Astrocyte of the cerebellum (primary cell): ENCODE measurements around the gene CD22.

ENCODE experiments used
- DNase-seq: peaks from one replicate; pipeline ENCODE4 v3.0.0-alpha.2; 2011; ENCODE audit warnings: low read depth
- H3K4me3 ChIP-seq: 2 replicates; pipeline ENCODE4 v1.5.1; 2011; ENCODE audit warnings: mild to moderate bottlenecking, low read depth, low read length, moderate library complexity
- in situ Hi-C: cut with HindIII; loops from 2 replicates; pipeline ENCODE4 v1.10.0; 2017; ENCODE audit warnings: low sequenced_read_pairs
- TF ChIP-seq, protein P1 (sequence below): IDR thresholded peaks from 2 replicates; pipeline ENCODE4 v1.5.1; 2012; ENCODE audit warnings: low read length, low read depth, moderate library complexity, mild to moderate bottlenecking; ENCODE audit errors: missing control alignments

The CD22 gene

DNA sequence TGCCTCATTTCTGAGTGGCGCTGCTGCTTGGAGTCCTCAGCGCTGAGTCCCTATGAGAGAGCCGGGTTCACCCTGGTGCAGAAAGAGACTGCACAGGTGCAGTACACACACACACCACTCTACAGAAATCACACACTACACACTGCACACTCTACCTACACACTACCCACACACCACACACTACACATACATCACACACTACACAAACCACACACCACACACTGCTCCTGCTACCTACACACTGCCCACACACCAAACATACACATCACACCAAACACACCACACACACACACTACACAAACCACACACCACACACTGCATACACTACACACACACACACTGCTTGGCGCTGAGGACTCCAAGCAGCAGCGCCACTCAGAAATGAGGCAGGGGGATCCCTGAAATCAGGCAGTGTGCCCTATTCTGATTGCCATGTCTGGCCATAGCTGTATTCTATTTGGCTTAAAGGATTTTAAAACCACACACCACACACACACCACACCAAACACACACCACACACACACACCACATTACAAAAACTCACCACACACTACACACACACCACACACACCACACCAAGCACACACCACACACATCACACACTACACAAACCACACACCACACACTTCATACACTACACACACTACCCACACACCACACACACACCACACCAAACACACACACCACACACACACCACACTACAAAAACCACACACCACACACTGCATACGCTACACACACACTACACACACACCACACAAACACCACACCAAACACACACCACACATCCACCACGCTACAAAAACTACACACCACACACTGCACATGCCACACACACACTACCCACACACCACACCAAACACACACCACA, 32.1 kb upstream of the CD22 start:
- no peak overlapping the region for H3K4me3 ChIP-seq
- in situ Hi-C loops, result no loop called here
- TF ChIP-seq, protein P1, sequence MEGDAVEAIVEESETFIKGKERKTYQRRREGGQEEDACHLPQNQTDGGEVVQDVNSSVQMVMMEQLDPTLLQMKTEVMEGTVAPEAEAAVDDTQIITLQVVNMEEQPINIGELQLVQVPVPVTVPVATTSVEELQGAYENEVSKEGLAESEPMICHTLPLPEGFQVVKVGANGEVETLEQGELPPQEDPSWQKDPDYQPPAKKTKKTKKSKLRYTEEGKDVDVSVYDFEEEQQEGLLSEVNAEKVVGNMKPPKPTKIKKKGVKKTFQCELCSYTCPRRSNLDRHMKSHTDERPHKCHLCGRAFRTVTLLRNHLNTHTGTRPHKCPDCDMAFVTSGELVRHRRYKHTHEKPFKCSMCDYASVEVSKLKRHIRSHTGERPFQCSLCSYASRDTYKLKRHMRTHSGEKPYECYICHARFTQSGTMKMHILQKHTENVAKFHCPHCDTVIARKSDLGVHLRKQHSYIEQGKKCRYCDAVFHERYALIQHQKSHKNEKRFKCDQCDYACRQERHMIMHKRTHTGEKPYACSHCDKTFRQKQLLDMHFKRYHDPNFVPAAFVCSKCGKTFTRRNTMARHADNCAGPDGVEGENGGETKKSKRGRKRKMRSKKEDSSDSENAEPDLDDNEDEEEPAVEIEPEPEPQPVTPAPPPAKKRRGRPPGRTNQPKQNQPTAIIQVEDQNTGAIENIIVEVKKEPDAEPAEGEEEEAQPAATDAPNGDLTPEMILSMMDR, result no peak
- no peak for DNase-seq

DNA sequence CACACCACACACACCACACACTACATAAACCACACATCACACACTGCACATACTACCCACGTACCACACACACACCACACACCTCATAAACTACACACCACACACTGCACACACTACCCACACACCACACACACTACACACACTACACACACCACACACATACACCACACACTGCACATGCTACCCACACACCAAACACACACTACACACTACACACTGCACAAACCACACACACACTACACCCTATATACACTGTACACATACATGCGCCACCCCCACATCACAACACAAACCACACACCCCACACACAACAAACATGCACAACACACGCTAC, 31.5 kb upstream of the CD22 start:
- DNase-seq, result no peak
- no peak overlapping the region for H3K4me3 ChIP-seq
- TF ChIP-seq, protein P1, result no peak
- in situ Hi-C loops, result no loop called here

DNA sequence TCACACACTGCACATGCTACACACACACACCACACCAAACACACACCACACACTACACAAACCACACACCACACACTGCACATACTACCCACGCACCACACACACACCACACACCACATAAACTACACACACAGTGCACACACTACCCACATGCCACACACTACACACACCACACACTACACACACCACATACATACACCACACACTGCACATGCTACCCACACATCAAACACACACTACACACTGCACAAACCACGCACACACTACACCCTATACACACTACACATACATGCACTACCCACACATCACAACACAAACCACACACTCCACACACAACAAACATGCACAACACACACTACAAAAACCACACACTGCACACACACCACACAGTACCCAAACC, 31.1 kb upstream of the CD22 start:
- H3K4me3 ChIP-seq, result no peak overlapping the region
- DNase-seq, result no peak
- in situ Hi-C loops, result no loop called here
- TF ChIP-seq, protein P1, result no peak

DNA sequence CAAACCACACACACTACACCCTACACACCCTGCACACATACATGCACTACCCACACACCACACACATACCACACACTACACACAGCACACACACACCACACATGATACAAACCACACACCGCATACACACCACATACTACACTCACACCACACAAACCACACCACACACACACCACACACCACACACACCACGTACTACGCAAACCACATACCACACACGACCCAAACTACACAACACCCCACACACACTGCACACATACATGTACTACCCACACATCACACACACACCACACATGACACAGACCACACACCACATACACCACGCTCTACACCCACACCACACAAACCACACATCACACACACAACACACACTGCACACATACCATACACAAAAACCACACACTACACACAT, 30.4 kb upstream of the CD22 start:
- in situ Hi-C loops, result no loop called here
- TF ChIP-seq, protein P1, result no peak
- no peak overlapping the region for H3K4me3 ChIP-seq
- DNase-seq, result no peak

DNA sequence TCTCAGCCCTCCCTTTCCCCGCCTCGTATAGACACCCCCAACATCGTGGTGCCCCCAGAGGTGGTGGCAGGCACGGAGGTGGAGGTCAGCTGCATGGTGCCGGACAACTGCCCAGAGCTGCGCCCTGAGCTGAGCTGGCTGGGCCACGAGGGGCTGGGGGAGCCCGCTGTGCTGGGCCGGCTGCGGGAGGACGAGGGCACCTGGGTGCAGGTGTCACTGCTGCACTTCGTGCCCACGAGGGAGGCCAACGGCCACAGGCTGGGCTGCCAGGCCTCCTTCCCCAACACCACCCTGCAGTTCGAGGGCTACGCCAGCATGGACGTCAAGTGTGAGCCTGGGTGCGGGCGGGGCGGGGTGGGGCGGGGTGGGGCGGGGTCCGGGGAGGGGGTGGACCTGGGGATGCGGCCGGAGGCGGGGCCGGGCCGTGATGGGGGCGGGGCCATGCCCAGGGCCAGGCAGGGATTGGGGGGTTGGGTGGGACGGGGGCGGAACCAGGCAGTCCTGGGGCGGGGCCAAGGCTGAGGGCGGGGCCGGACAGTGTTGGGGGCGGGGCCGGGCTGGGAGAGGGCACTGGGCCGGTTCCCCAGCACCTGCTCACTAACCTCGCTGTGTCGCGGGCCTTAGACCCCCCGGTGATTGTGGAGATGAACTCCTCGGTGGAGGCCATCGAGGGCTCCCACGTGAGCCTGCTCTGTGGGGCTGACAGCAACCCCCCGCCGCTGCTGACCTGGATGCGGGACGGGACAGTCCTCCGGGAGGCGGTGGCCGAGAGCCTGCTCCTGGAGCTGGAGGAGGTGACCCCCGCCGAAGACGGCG, 29.3 kb upstream of the CD22 start:
- no peak for DNase-seq
- TF ChIP-seq, protein P1, result no peak
- H3K4me3 ChIP-seq, result no peak overlapping the region
- in situ Hi-C loops, result no loop called here

DNA sequence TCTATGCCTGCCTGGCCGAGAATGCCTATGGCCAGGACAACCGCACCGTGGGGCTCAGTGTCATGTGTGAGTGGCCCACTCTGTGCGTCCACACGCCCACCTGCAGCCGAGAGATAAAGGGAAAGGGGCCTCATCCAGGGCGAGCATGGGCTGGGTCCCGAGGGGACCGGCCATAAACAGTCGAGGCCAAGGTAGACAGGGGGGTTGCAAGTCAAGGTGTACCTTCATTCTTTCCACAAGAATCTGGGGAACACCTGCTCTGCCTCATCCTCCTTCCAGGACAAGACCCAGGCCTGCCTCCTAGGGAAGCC, 28.7 kb upstream of the CD22 start:
- in situ Hi-C loops, result no loop called here
- TF ChIP-seq, protein P1, result no peak
- no peak for DNase-seq
- no peak overlapping the region for H3K4me3 ChIP-seq
